AG04449 (cell line): ENCODE results near the gene CHN2.

Experiments
- CTCF ChIA-PET: fragments of 350-600 bp; formaldehyde crosslinking; extraction: SDS; loops from one replicate; lab custom pipeline; 2021; ENCODE audit warnings: antibody characterized with exemption; lab: Yijun Ruan, JAX
- POLR2A ChIA-PET: fragments of 400-600, 350-600 bp; formaldehyde crosslinking; extraction: SDS; loops from one replicate; lab custom pipeline; 2020; ENCODE audit warnings: antibody characterized with exemption, inconsistent platforms; lab: Yijun Ruan, JAX
- DNase-seq: peaks from one replicate; pipeline ENCODE4 v3.0.0-alpha.2; 2010; ENCODE audit warnings: low read depth, low spot score
- H3K4me3 ChIP-seq: 2 replicates; pipeline ENCODE4 v1.5.1; 2011; ENCODE audit warnings: low read depth, mild to moderate bottlenecking, control low read depth, low read length
- TF ChIP-seq, protein P1 (sequence below): IDR thresholded peaks from one replicate; pipeline ENCODE4 v1.5.1; 2011; ENCODE audit warnings: mild to moderate bottlenecking, moderate library complexity, low read length, control low read depth, inconsistent platforms; ENCODE audit not compliant: insufficient read depth; ENCODE audit errors: missing control alignments

CHN2 gene

DNA sequence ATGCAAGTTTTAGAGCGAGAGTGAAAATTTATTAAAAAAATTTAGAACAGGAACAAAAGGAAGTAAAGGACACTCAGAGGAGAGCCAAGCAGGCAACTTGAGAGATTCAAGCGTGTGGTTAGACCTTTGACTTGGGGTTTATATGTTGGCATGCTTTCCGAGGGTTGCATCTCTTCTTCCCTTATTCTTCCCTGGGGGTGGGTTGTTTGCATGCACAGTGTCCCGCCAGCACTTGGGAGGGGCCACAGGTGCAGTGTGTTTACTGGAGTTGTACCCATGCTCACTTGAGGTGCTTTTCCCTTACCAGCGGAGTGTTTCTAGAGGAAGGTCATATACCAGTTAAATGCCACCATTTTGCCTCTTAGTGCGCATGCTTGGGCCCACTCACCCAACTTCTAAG is 96.3 kb downstream of the CHN2 start:
- ChIA-PET CTCF (no interaction called here), POLR2A (no interaction called here)
- no peak for DNase-seq
- TF ChIP-seq, protein P1, sequence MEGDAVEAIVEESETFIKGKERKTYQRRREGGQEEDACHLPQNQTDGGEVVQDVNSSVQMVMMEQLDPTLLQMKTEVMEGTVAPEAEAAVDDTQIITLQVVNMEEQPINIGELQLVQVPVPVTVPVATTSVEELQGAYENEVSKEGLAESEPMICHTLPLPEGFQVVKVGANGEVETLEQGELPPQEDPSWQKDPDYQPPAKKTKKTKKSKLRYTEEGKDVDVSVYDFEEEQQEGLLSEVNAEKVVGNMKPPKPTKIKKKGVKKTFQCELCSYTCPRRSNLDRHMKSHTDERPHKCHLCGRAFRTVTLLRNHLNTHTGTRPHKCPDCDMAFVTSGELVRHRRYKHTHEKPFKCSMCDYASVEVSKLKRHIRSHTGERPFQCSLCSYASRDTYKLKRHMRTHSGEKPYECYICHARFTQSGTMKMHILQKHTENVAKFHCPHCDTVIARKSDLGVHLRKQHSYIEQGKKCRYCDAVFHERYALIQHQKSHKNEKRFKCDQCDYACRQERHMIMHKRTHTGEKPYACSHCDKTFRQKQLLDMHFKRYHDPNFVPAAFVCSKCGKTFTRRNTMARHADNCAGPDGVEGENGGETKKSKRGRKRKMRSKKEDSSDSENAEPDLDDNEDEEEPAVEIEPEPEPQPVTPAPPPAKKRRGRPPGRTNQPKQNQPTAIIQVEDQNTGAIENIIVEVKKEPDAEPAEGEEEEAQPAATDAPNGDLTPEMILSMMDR, result no peak
- H3K4me3 ChIP-seq, result no peak overlapping the region

DNA sequence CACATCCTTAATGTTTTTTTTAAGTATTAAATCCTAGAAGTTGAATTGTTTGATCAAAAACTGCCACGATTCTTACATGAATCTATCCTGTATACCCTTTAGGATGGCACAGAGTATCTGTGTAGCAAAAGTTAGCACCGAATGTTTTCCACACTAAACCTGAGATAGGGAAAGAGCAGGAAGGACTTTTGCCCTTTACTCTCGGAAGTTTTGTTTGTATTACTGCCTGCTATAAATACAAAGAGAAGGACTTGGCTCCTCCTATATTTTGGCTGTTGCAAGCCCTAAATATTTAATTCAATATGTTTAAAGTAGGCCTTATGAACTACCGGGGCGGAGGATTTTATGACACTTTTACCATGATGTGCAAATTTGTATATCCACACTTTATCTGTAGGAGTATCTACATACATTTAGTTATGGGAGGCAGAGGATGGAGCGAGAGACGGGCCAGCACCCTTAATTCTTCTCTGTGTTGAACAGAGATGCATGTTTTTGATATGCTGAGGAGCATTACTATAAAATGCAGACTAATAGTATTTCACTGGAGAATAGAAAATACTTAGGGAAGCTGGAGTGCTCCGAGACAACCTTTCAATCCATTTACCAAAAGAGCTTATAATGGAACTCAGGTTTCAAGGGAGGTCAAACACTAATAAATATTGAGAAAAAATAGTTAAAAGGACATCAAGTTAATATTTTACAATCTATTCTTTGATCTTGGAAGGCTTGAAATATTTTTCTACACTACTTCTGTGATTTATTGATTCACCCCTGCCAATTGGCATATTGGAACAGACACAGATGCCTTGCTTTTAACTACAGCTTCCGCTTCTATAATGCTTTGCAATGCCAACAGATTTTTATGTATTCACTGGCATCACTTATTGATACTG is 97.4 kb downstream of the CHN2 start:
- TF ChIP-seq, protein P1, result no peak
- ChIA-PET CTCF (no interaction called here), POLR2A (no interaction called here)
- no peak for DNase-seq
- no peak overlapping the region for H3K4me3 ChIP-seq

DNA sequence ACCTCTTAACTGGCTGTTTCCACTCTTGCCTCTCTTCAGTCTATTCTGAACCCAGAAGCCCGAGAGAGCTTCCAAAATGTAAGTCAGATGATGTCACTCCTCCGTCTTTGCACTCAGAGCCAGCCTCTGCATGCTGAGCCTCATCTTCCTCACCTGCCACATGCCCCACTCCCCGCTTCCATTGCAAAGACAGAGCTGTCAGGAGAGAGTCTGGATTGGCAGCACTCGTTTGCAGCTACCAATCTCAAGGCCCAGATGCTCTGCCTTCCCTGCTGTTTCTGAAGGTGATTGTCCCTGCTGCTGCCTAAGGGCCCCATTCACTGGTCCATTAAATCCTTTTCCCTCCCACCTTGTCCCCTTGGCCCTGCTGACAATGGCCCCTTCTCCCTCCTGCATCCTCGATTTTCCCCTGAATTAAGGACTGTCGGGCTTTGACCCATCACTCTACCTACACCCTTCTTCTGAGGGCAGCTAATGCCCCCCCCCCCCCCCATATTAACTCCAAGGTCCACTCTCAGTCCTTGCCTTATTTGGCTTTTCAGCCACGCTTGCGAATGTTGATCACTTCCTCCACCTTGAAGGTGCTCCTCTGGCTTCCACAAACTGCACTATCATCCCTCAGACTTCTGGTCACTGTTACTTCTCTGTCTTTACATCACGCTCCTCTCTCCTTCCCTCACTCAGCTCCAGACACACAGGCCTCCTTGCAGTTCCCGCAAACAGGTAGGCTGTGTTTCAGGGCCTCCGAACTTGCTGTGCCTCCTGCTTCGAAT is 98.5 kb downstream of the CHN2 start:
- ChIA-PET POLR2A (no interaction called here), CTCF (no interaction called here)
- no peak overlapping the region for H3K4me3 ChIP-seq

DNA sequence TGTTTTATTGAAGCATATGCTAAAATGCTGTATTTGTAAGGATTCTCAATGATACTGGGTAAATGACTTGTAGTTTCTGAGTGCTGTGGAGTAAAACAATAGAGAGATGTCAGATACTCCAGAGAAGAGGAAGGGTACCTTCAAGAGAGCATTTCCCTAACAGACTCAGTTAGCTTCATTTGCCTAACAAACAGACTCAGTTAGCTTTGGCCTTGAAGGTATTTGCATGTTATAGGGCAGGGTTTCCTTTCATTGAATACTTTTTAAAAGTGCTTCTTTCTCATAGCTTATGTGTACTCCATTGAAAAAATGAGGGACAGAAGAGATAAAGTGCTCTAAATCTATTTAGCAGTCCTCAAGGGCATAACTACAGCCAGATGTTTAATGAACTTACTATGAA is 101.8 kb downstream of the CHN2 start:
- ChIA-PET POLR2A (no interaction called here), CTCF (interaction anchor here (1.0 to 1.3 kb wide), 2 partner anchors 190 to 374 kb away, joined by 3 to 4 read pairs; no protein-coding TSS in a partner anchor)
- no peak for DNase-seq
- TF ChIP-seq, protein P1, result no peak
- no peak overlapping the region for H3K4me3 ChIP-seq

More for the DNA sequence above, 98.5 kb downstream of the CHN2 start:
- DNase-seq, result no peak
- TF ChIP-seq, protein P1, result no peak

DNA sequence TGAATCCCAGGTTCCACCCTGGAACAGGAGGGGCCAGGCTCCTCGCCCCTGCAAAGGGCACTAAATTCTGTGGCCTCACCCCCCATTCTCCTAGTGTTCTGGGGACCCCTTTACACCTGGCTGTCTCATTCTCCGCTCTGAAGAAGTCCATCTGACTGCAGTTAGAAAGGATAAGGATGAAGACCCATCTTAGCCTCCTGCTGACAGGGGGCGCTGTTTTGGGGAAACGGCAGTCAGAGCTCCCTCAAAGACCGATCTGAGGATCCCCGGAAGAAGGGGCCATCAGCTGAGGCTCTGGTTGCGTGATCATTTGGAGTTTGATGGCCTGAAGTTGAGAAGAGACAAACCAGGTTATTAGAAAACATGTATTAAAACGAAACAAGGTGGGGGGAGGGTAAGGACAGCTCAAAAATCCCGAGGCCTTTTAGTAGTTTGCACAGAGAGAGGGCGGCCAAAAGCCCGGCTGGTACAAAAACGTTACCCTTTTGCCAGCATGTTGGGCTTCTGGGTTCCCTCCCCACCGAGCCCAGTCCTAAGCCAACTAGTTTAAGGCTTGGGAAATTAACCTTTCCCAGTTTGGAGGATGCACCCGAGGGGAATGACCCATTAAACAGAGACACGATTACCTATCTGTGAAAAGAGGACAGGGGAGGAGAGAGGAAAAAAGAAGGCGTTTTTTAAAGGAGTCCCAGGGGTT is 102.8 kb downstream of the CHN2 start:
- CTCF ChIA-PET, result interaction anchor here (1.0 to 1.3 kb wide), 2 partner anchors 191 to 375 kb away, joined by 3 to 4 read pairs; no protein-coding TSS in a partner anchor
- POLR2A ChIA-PET, result no interaction called here
- TF ChIP-seq, protein P1, result no peak

DNA sequence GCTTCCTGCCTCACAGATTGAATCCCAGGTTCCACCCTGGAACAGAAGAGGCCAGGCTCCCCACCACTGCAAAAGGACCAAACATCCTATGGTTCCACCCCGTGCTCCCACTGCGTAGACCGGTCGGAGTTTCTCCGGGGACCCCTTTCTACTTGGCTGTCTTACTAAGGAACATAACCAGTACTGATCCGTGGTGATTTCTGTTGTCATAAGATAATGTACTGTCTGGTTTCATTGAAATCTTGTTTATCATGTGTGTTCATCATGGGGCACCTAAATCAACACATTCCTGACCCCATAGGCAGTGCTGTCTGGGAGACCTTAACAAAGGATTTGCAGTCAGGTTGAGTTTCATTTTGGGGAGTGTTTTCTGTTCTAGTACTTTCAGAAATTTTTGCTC is 104.5 kb downstream of the CHN2 start:
- POLR2A ChIA-PET, result no interaction called here
- no peak overlapping the region for H3K4me3 ChIP-seq
- TF ChIP-seq, protein P1, result no peak
- DNase-seq, result no peak
- CTCF ChIA-PET, result no interaction called here

More for the DNA sequence above, 102.8 kb downstream of the CHN2 start:
- H3K4me3 ChIP-seq, result no peak overlapping the region
- no peak for DNase-seq
